Endothelial cell of umbilical vein (primary cell): ENCODE results near the gene OR5B2.

Experiments
- EZH2 ChIP-seq: IDR thresholded peaks from 2 replicates; pipeline ENCODE4 v1.6.1; 2012; ENCODE audit warnings: borderline replicate concordance, low read depth, mild to moderate bottlenecking, moderate library complexity, low read length, inconsistent platforms; ENCODE audit not compliant: severe bottlenecking
- FOS ChIP-seq: IDR thresholded peaks from 2 replicates; pipeline ENCODE4 v1.6.1; 2011; ENCODE audit warnings: mild to moderate bottlenecking, low read length, moderate library complexity, borderline replicate concordance; ENCODE audit not compliant: insufficient read depth
- POLR2A ChIP-seq: IDR thresholded peaks from 2 replicates; pipeline ENCODE4 v1.6.1; 2012; ENCODE audit warnings: low read depth, mild to moderate bottlenecking, control low read depth, low read length
- POLR2AphosphoS5 ChIP-seq: IDR thresholded peaks from 2 replicates; pipeline ENCODE4 v1.6.1; 2012; ENCODE audit warnings: low read depth, mild to moderate bottlenecking, control low read depth, low read length, moderate library complexity; ENCODE audit not compliant: insufficient read depth
- TF ChIP-seq, protein P1 (sequence below), 2 donors: IDR thresholded peaks; 1 replicate in 1 of 2; 2 replicates in 1 of 2; pipeline ENCODE4 v1.5.1; 2011; ENCODE audit warnings: low read length in 2 of 2, mild to moderate bottlenecking in 2 of 2, moderate library complexity in 2 of 2, control low read depth in 1 of 2, inconsistent platforms in 1 of 2, low read depth in 1 of 2; ENCODE audit not compliant: insufficient read depth in 1 of 2; ENCODE audit errors: extremely low read depth in 1 of 2
- TF ChIP-seq, protein P2 (sequence below): IDR thresholded peaks from 2 replicates; pipeline ENCODE4 v1.6.1; 2011; ENCODE audit not compliant: insufficient read depth, insufficient read length

DNA sequence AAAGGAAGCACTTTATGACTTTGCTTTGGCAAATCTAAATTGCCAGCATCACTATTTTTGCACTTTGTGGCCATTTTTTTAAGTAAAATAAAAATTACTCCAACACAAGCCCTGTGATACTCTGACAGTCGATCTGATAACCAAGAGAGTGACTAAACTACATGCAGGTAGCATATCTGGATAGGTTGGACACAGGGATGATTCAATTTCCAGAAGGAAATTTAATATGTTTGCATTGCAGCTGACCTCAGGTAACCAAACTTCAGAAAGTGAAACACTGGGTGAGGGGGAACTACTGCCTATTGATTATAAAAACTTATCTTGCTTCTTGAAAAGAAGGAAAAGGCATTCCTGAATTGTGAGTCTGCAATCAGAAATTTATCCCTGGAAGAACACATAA is 35.2 kb downstream of the OR5B2 start:
- TF ChIP-seq, protein P1, sequence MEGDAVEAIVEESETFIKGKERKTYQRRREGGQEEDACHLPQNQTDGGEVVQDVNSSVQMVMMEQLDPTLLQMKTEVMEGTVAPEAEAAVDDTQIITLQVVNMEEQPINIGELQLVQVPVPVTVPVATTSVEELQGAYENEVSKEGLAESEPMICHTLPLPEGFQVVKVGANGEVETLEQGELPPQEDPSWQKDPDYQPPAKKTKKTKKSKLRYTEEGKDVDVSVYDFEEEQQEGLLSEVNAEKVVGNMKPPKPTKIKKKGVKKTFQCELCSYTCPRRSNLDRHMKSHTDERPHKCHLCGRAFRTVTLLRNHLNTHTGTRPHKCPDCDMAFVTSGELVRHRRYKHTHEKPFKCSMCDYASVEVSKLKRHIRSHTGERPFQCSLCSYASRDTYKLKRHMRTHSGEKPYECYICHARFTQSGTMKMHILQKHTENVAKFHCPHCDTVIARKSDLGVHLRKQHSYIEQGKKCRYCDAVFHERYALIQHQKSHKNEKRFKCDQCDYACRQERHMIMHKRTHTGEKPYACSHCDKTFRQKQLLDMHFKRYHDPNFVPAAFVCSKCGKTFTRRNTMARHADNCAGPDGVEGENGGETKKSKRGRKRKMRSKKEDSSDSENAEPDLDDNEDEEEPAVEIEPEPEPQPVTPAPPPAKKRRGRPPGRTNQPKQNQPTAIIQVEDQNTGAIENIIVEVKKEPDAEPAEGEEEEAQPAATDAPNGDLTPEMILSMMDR (IDR thresholded peaks at IDR 0.05; ENCODE audit: extremely low read depth in 1 of 2, insufficient read depth in 1 of 2, low read depth in 1 of 2, low read length in 2 of 2), result no peak
- TF ChIP-seq POLR2A, result no peak
- no peak for TF ChIP-seq EZH2
- no peak for TF ChIP-seq POLR2AphosphoS5
- TF ChIP-seq, protein P2, sequence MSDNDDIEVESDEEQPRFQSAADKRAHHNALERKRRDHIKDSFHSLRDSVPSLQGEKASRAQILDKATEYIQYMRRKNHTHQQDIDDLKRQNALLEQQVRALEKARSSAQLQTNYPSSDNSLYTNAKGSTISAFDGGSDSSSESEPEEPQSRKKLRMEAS, result no peak
- no peak for TF ChIP-seq FOS
